IMR-90 (cell line): ENCODE measurements around the gene RFX2. TPM values are rescaled to one million over a fixed set of nuclear protein-coding genes. Genes with fewer than 3 reads are reported as not detected.

Source experiments
- ATAC-seq: fragments of 200-7000 bp; cut with Tn5 transposase; 2 replicates; pipeline ENCODE4 v1.9.1; 2020; ENCODE audit warnings: low read depth, mild to moderate bottlenecking, moderate library complexity
- BruUV-seq: library from RNA; stranded (reverse); fragments of 400-500 nt; replicated peaks from 2 replicates; lab custom pipeline; 2021; lab: Mats Ljungman, UMichigan
- CTCF ChIA-PET: fragments of 300-600 bp; formaldehyde crosslinking; extraction: SDS; loops from one replicate; lab custom pipeline; 2021; ENCODE audit warnings: antibody characterized with exemption; lab: Yijun Ruan, JAX
- POLR2A ChIA-PET: fragments of 300-600 bp; sonication (Branson Sonifier 250); formaldehyde crosslinking; loops from one replicate; lab custom pipeline; 2022; ENCODE audit warnings: antibody characterized with exemption; ENCODE audit not compliant: unreplicated experiment; lab: Charles Lee
- DNase-seq: peaks from one replicate; pipeline ENCODE4 v3.0.0; 2013
- H2AFZ ChIP-seq: replicated peaks from 2 replicates; pipeline ENCODE3; 2013; ENCODE audit warnings: low read length, mild to moderate bottlenecking; ENCODE audit not compliant: poor library complexity
- H2AK5ac ChIP-seq: 2 replicates; pipeline ENCODE4 v1.6.1; 2013; ENCODE audit warnings: low read depth, low read length, inconsistent platforms
- H2AK9ac ChIP-seq: replicated peaks from 2 replicates; pipeline ENCODE3; 2013; ENCODE audit warnings: mild to moderate bottlenecking, low read depth, low read length, moderate library complexity; ENCODE audit not compliant: poor library complexity
- H2BK120ac ChIP-seq: 2 replicates; pipeline ENCODE4 v1.6.1; 2013; ENCODE audit warnings: low read depth, low read length, inconsistent platforms
- H2BK15ac ChIP-seq: 3 replicates; pipeline ENCODE4 v1.6.1; 2013; ENCODE audit warnings: low read depth, low read length, inconsistent platforms
- H2BK20ac ChIP-seq: 2 replicates; pipeline ENCODE4 v1.6.1; 2013; ENCODE audit warnings: low read depth, mild to moderate bottlenecking, inconsistent platforms, low read length, moderate library complexity
- H2BK5ac ChIP-seq: 2 replicates; pipeline ENCODE4 v1.6.1; 2013; ENCODE audit warnings: mild to moderate bottlenecking, low read depth, low read length, inconsistent platforms; ENCODE audit not compliant: poor library complexity, severe bottlenecking
- H3K14ac ChIP-seq: replicated peaks from 2 replicates; pipeline ENCODE4 v1.6.1; 2013; ENCODE audit warnings: low read depth, low read length, inconsistent platforms
- H3K18ac ChIP-seq: 2 replicates; pipeline ENCODE4 v1.6.1; 2013; ENCODE audit warnings: low read depth, low read length, control low read depth
- H3K23ac ChIP-seq: 2 replicates; pipeline ENCODE4 v1.6.1; 2013; ENCODE audit warnings: low read depth, low read length, inconsistent platforms
- H3K27ac ChIP-seq: 2 replicates; pipeline ENCODE4 v1.5.1; 2013; ENCODE audit warnings: mild to moderate bottlenecking, control low read depth, low read length; ENCODE audit not compliant: insufficient read depth
- H3K27me3 ChIP-seq: 2 replicates; pipeline ENCODE4 v1.6.1; 2013; ENCODE audit warnings: low read length; ENCODE audit not compliant: control insufficient read depth, insufficient read depth
- H3K36me3 ChIP-seq: 2 replicates; pipeline ENCODE4 v1.6.1; 2013; ENCODE audit warnings: low read length, mixed read lengths; ENCODE audit not compliant: control insufficient read depth, insufficient read depth
- H3K4ac ChIP-seq: 2 replicates; pipeline ENCODE4 v1.6.1; 2013; ENCODE audit warnings: low read depth, low read length, inconsistent platforms
- H3K4me1 ChIP-seq: 2 replicates; pipeline ENCODE4 v1.6.1; 2013; ENCODE audit warnings: low read length, mixed read lengths; ENCODE audit not compliant: control insufficient read depth, insufficient read depth
- H3K4me2 ChIP-seq: 2 replicates; pipeline ENCODE4 v1.6.1; 2013; ENCODE audit warnings: low read depth, mild to moderate bottlenecking, control low read depth, low read length, moderate library complexity
- H3K4me3 ChIP-seq: 2 replicates; pipeline ENCODE4 v1.5.1; 2013; ENCODE audit warnings: low read depth, mild to moderate bottlenecking, control low read depth, low read length, moderate library complexity; ENCODE audit not compliant: insufficient read depth
- H3K56ac ChIP-seq: 2 replicates; pipeline ENCODE4 v1.6.1; 2013; ENCODE audit warnings: low read length, inconsistent platforms; ENCODE audit not compliant: insufficient read depth; ENCODE audit errors: extremely low read depth
- H3K79me1 ChIP-seq, 2 experiments: 2 replicates each; pipeline ENCODE4 v1.6.1; 2013; ENCODE audit warnings: low read length in 2 of 2, inconsistent platforms in 1 of 2, low read depth in 1 of 2
- H3K9ac ChIP-seq: 2 replicates; pipeline ENCODE4 v1.6.1; 2013; ENCODE audit warnings: low read depth, low read length, control low read depth
- H3K9me1 ChIP-seq: 2 replicates; pipeline ENCODE4 v1.6.1; 2013; ENCODE audit warnings: low read length, inconsistent platforms; ENCODE audit not compliant: insufficient read depth
- H3K9me3 ChIP-seq: 2 replicates; pipeline ENCODE4 v1.6.1; 2013; ENCODE audit warnings: low read length; ENCODE audit not compliant: control insufficient read depth, insufficient read depth
- H4K20me1 ChIP-seq: 2 replicates; pipeline ENCODE4 v1.6.1; 2013; ENCODE audit warnings: low read length, inconsistent platforms; ENCODE audit not compliant: insufficient read depth
- H4K5ac ChIP-seq: 2 replicates; pipeline ENCODE4 v1.6.1; 2013; ENCODE audit warnings: mild to moderate bottlenecking, low read depth, low read length, control low read depth
- H4K8ac ChIP-seq, 2 experiments: 2 replicates each; pipeline ENCODE4 v1.6.1; 2013; ENCODE audit warnings: low read depth in 2 of 2, low read length in 2 of 2, control low read depth in 1 of 2, inconsistent platforms in 1 of 2
- H4K91ac ChIP-seq: 2 replicates; pipeline ENCODE4 v1.6.1; 2013; ENCODE audit warnings: low read depth, low read length, inconsistent platforms; ENCODE audit not compliant: insufficient read depth
- CHD1 ChIP-seq: IDR thresholded peaks from 2 replicates; pipeline ENCODE4 v1.6.1; 2012; ENCODE audit warnings: low read depth, low read length, improper control_type of control experiment
- POLR2A ChIP-seq: IDR thresholded peaks from 2 replicates; pipeline ENCODE4 v1.6.1; 2012; ENCODE audit warnings: mild to moderate bottlenecking, low read depth, low read length
- RAD21 ChIP-seq: IDR thresholded peaks from 2 replicates; pipeline ENCODE4 v1.6.1; 2012; ENCODE audit warnings: low read length, improper control_type of control experiment
- RFX5 ChIP-seq: IDR thresholded peaks from 2 replicates; pipeline ENCODE4 v1.8.0; 2012; ENCODE audit warnings: low read depth, mild to moderate bottlenecking, low read length, moderate library complexity
- SMC3 ChIP-seq: fragments of 150-350 bp; IDR thresholded peaks from 2 replicates; pipeline ENCODE4 v1.6.1; 2016; ENCODE audit warnings: low read depth, mild to moderate bottlenecking, antibody characterized with exemption, low read length, moderate library complexity
- WGBS, 2 experiments: methylation state at CpG; one replicate each; pipeline versions ENCODE4 v1.1.5 to v1.1.7; 2013; ENCODE audit warnings: missing lambda C conversion rate in 2 of 2; ENCODE audit not compliant: insufficient read length in 1 of 2; ENCODE audit errors: extremely low coverage in 2 of 2; 5-methylcytosine and 5-hydroxymethylcytosine counted together
- dilution Hi-C: fragments of 300-500 bp; cut with HindIII; formaldehyde crosslinking; loops from one replicate; pipeline ENCODE4 v1.14.3; 2018; ENCODE audit warnings: low sequenced_read_pairs; ENCODE audit not compliant: unreplicated experiment
- in situ Hi-C: fragments of 300-500 bp; cut with MboI; formaldehyde crosslinking; loops from 3 replicates; pipeline ENCODE4 v1.14.3; 2019; ENCODE audit warnings: low sequenced_read_pairs, inconsistent platforms, mixed read lengths
- intact Hi-C: fragments of 100-400 bp; cut with micrococcal nuclease; formaldehyde crosslinking; loops from 2 replicates; pipeline ENCODE4 v1.10.0; 2022
- polyA plus RNA-seq, 3 experiments: library from polyadenylated mRNA; depleted of rRNA; stranded (reverse); fragments of >200 nt; gene quantifications; 2 replicates each; pipeline ENCODE4 v1.2.3, GENCODE V29; 2012; ENCODE audit warnings: low replicate concordance in 1 of 3
- total RNA-seq: library from RNA; depleted of rRNA; stranded (reverse); fragments of >200 nt; gene quantifications from 2 replicates; pipeline ENCODE4 v1.2.3, GENCODE V29; 2012

The RFX2 gene
- total and polyA plus RNA-seq, 2 of the 4 experiments (the other 2 are of a cell fraction), result 2.2 to 4.9 TPM

DNA sequence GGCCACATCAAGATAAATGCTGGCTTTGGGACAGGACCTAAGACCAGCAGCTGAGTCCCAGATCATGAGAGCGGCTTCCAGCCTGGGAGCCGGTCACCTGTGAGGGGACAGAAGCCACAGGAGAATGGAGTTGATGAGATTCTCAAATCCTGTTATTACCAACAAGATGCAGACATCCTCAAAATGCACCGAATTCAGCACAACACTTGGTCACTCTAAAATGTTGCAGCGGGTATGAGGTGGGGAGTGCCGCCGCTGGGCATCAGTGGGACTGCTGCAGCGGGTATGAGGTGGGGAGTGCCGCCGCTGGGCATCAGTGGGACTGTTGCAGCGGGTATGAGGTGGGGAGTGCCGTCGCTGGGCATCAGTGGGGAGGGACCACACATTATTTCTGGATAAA lies 153.6 kb downstream of the RFX2 start:
- H3K4ac ChIP-seq, result no peak overlapping the region
- peaks cover 57% of the 10 kb centered on the region for H3K4me1 ChIP-seq
- 100% methylated on average over 1 of the region's 12 CpGs; no CpG with 5 or more reads in 1 of the 2 experiments for WGBS, 2 experiments
- H4K91ac ChIP-seq, result no peak overlapping the region
- H3K27ac ChIP-seq, result no peak overlapping the region
- H2BK120ac ChIP-seq, result no peak overlapping the region
- 0 out of 2 replicates have a peak overlapping the region, but pooled peaks have one; percentile 66 for H3K14ac ChIP-seq
- BruUV-seq, result no TSS peak
- H3K9me1 ChIP-seq, result peaks cover 58% of the 10 kb centered on the region
- no peak overlapping the region; the same call in 1 of the 2 replicates for H2AK5ac ChIP-seq
- H3K9me3 ChIP-seq, result no peaks in the 10 kb centered on the region
- H3K4me2 ChIP-seq, result no peak overlapping the region
- peaks cover 89% of the 10 kb centered on the region for H4K20me1 ChIP-seq
- H3K36me3 ChIP-seq, result no peaks in the 10 kb centered on the region; the same call in 1 of the 2 replicates
- peak overlapping the region; percentile 35; the same call in 1 of the 2 replicates for H3K23ac ChIP-seq
- no peak overlapping the region for H2AK9ac ChIP-seq
- H3K9ac ChIP-seq, result no peak overlapping the region
- in situ Hi-C loops, result no loop called here
- H3K79me1 ChIP-seq, result peaks cover 37 to 99% of the 10 kb centered on the region in 2 experiments; a peak in 3 of 4 replicates
- H2BK20ac ChIP-seq, result no peak overlapping the region
- dilution Hi-C loops, result no loop called here
- H2BK15ac ChIP-seq, result no peak overlapping the region
- no peak overlapping the region for H3K56ac ChIP-seq
- no peak overlapping the region for H2AFZ ChIP-seq
- ATAC-seq (no peak), DNase-seq (no peak)
- intact Hi-C loops, result no loop called here
- H3K18ac ChIP-seq, result no peak overlapping the region
- CTCF ChIA-PET, result interaction anchor here (1.5 kb wide), 1 partner anchor 152 kb away, joined by 5 read pairs; no protein-coding TSS in a partner anchor
- POLR2A ChIA-PET, result no interaction called here
- H2BK5ac ChIP-seq, result no peak overlapping the region
- H3K27me3 ChIP-seq, result no peaks in the 10 kb centered on the region
- TF ChIP-seq SMC3, result no peak
- TF ChIP-seq RAD21, result no peak
- TF ChIP-seq POLR2A, result no peak
- TF ChIP-seq CHD1, result no peak
- no peak for TF ChIP-seq RFX5
- H3K4me3 ChIP-seq, result no peak overlapping the region
- H4K8ac ChIP-seq, result no peak overlapping the region; a peak in 1 of 4 replicates
- H4K5ac ChIP-seq, result no peak overlapping the region
